A673 (cell line): ENCODE data around the gene METTL16.

ENCODE experiments used
- EZH2 ChIP-seq: fragments of 200-600 bp; sonication (generic); IDR thresholded peaks from 2 replicates; pipeline ENCODE4 v1.6.1; 2017; ENCODE audit warnings: borderline replicate concordance, low read depth, mild to moderate bottlenecking, mixed read lengths, antibody characterized with exemption, low read length; ENCODE audit not compliant: poor library complexity, severe bottlenecking
- TF ChIP-seq, protein P1 (sequence below): fragments of 300-800, 200-600 bp; sonication (generic); conservative IDR thresholded peaks from 2 replicates; pipeline ENCODE4 v1.5.1; 2017; ENCODE audit warnings: low read depth, mild to moderate bottlenecking, antibody characterized with exemption, low read length, moderate library complexity, mixed read lengths

- TF ChIP-seq, protein P1, sequence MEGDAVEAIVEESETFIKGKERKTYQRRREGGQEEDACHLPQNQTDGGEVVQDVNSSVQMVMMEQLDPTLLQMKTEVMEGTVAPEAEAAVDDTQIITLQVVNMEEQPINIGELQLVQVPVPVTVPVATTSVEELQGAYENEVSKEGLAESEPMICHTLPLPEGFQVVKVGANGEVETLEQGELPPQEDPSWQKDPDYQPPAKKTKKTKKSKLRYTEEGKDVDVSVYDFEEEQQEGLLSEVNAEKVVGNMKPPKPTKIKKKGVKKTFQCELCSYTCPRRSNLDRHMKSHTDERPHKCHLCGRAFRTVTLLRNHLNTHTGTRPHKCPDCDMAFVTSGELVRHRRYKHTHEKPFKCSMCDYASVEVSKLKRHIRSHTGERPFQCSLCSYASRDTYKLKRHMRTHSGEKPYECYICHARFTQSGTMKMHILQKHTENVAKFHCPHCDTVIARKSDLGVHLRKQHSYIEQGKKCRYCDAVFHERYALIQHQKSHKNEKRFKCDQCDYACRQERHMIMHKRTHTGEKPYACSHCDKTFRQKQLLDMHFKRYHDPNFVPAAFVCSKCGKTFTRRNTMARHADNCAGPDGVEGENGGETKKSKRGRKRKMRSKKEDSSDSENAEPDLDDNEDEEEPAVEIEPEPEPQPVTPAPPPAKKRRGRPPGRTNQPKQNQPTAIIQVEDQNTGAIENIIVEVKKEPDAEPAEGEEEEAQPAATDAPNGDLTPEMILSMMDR: no peak
- no peak for TF ChIP-seq EZH2
Observed at GRCh38 chr17:2372681-2373080, 139.0 kb downstream of the METTL16 start.
